Measurements from ENCODE around the gene FCRL2. TPM values are rescaled to one million over a fixed set of nuclear protein-coding genes. Genes with fewer than 3 reads are reported as not detected.

Gene FCRL2
- total and polyA plus RNA-seq, 2 donors: 0.33 to 6.4 TPM

DNA sequence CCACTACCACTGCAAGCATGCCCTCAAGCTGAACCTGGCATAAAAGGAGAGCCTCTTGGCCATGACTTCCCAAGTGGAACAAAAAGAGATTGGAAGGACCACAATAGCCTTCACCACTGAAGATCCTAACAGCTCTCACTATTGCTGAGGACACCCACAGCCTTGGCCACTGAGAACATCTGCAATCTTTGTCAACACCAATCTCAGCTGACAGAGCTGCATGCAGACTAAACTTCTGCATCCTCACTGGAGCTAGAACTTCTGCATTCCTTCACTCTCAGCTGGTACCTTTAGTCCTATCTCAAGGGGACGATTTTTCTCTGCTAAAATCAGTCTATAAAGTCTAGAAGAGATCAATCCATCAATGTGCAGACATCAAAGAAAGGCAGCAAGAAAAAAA, 8.3 kb upstream of the FCRL2 start:
- no peaks in the 10 kb centered on the region for H3K27me3 ChIP-seq (ENCODE audit: control insufficient read depth in 2 of 2, insufficient read depth in 1 of 2, low read length in 1 of 2)
- H3K4me3 ChIP-seq (ENCODE audit: low read length in 2 of 2): no peak overlapping the region
- WGBS: 35% methylated on average over 1 of the region's 1 CpG
- H3K9me3 ChIP-seq (ENCODE audit: control insufficient read depth in 2 of 2, insufficient read depth in 1 of 2, low read length in 1 of 2): no peaks in the 10 kb centered on the region
- DNase-seq (ENCODE audit: low read depth in 6 of 9, low spot score in 9 of 9): no peak
- no peaks in the 10 kb centered on the region for H3K36me3 ChIP-seq (ENCODE audit: control insufficient read depth in 2 of 2, insufficient read depth in 2 of 2, low read length in 1 of 2)
- no peaks in the 10 kb centered on the region for H3K4me1 ChIP-seq (ENCODE audit: control insufficient read depth in 2 of 2, insufficient read depth in 2 of 2, low read length in 2 of 2)
- no peak overlapping the region for H3K27ac ChIP-seq (ENCODE audit: low read depth in 1 of 2, low read length in 1 of 2)

DNA sequence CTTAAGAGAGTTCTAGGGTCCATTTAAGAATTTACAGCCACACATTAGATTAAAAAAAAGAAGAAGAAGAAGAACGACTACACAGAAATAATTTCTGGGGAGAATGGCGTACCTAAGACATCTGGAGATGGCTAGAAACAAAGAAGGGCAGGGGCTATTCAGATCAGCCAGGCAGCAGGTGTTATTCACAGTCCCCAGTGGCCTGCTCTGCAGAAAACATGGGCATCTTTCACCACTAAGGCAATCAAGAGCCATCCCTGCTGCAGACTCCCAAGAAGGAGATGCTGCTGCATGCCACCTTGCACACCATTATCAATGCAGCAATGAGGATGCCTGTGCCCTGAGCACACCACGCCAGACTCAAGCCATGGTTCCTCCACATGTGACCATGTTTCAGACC, 7.9 kb upstream of the FCRL2 start:
- no peaks in the 10 kb centered on the region for H3K4me1 ChIP-seq (ENCODE audit: control insufficient read depth in 2 of 2, insufficient read depth in 2 of 2, low read length in 2 of 2)
- H3K27ac ChIP-seq (ENCODE audit: low read depth in 1 of 2, low read length in 1 of 2): no peak overlapping the region
- DNase-seq (ENCODE audit: low read depth in 6 of 9, low spot score in 9 of 9): no peak
- no peaks in the 10 kb centered on the region for H3K27me3 ChIP-seq (ENCODE audit: control insufficient read depth in 2 of 2, insufficient read depth in 1 of 2, low read length in 1 of 2)
- H3K4me3 ChIP-seq (ENCODE audit: low read length in 2 of 2): no peak overlapping the region
- 92% methylated on average over 3 of the region's 3 CpGs for WGBS
- H3K36me3 ChIP-seq (ENCODE audit: control insufficient read depth in 2 of 2, insufficient read depth in 2 of 2, low read length in 1 of 2): no peaks in the 10 kb centered on the region
- H3K9me3 ChIP-seq (ENCODE audit: control insufficient read depth in 2 of 2, insufficient read depth in 1 of 2, low read length in 1 of 2): no peaks in the 10 kb centered on the region

- no peak overlapping the region for H3K4me3 ChIP-seq (ENCODE audit: low read length in 2 of 2)
- DNase-seq (ENCODE audit: low read depth in 6 of 9, low spot score in 9 of 9): no peak
- no peaks in the 10 kb centered on the region for H3K9me3 ChIP-seq (ENCODE audit: control insufficient read depth in 2 of 2, insufficient read depth in 1 of 2, low read length in 1 of 2)
- no peaks in the 10 kb centered on the region for H3K36me3 ChIP-seq (ENCODE audit: control insufficient read depth in 2 of 2, insufficient read depth in 2 of 2, low read length in 1 of 2)
- H3K27me3 ChIP-seq (ENCODE audit: control insufficient read depth in 2 of 2, insufficient read depth in 1 of 2, low read length in 1 of 2): no peaks in the 10 kb centered on the region
- WGBS: 54% methylated on average over 1 of the region's 1 CpG
- no peak overlapping the region for H3K27ac ChIP-seq (ENCODE audit: low read depth in 1 of 2, low read length in 1 of 2)
- H3K4me1 ChIP-seq (ENCODE audit: control insufficient read depth in 2 of 2, insufficient read depth in 2 of 2, low read length in 2 of 2): no peaks in the 10 kb centered on the region
Observed at GRCh38 chr1:157782931-157783330, 6.0 kb upstream of the FCRL2 start.

- Histone ChIP-seq H3K27me3 (ENCODE audit: control insufficient read depth in 2 of 2, insufficient read depth in 1 of 2, low read length in 1 of 2) (no peaks in the 10 kb centered on the region), H3K27ac (ENCODE audit: low read depth in 1 of 2, low read length in 1 of 2) (no peak overlapping the region), H3K36me3 (ENCODE audit: control insufficient read depth in 2 of 2, insufficient read depth in 2 of 2, low read length in 1 of 2) (no peaks in the 10 kb centered on the region), H3K4me3 (ENCODE audit: low read length in 2 of 2) (no peak overlapping the region), H3K9me3 (ENCODE audit: control insufficient read depth in 2 of 2, insufficient read depth in 1 of 2, low read length in 1 of 2) (no peaks in the 10 kb centered on the region), H3K4me1 (ENCODE audit: control insufficient read depth in 2 of 2, insufficient read depth in 2 of 2, low read length in 2 of 2) (no peaks in the 10 kb centered on the region)
- 13% methylated on average over 2 of the region's 2 CpGs for WGBS
- no peak for DNase-seq (ENCODE audit: low read depth in 6 of 9, low spot score in 9 of 9)
Observed at GRCh38 chr1:157781048-157781447, 4.1 kb upstream of the FCRL2 start.

DNA sequence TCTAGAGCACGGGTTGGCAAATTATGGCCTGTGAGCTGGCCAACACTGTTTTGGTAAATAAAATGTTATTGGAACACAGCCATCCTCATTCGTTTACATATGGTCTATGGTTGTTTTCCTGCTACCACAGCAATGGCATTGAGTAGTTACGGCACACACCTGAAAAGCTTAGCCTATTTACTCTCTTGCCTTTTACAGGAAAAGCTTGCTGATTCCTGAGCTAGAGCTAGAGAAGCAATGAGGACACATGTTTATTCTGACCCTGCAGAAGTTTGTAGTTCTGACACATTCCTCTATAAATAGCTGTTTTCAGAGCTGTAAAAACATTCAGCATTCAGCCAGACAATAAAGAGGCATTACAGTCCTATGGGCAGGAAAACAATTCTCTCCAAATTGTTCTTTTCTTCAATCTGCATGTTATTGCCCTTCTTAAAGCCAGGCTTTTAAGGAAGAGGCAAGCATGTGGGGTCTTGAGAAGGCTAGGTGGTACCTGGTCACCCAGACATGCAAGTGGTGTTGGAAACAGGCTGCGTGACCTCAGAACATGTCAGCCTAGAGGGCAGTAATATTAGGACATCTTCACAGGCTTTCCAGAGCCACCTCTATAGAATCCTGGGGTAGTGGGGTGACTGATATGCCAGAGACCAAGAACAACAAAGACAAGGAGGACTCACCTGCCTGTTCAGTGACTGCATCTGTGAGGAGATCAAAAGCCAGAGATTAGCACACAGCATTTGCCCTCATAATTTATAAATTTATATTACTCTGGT, 1.6 kb downstream of the FCRL2 start:
- 95% methylated on average over 4 of the region's 4 CpGs for WGBS
- Histone ChIP-seq H3K4me1 (ENCODE audit: control insufficient read depth in 2 of 2, insufficient read depth in 2 of 2, low read length in 2 of 2) (peaks cover 0 to 3% of the 10 kb centered on the region in 2 donors), H3K27me3 (ENCODE audit: control insufficient read depth in 2 of 2, insufficient read depth in 1 of 2, low read length in 1 of 2) (no peaks in the 10 kb centered on the region), H3K27ac (ENCODE audit: low read depth in 1 of 2, low read length in 1 of 2) (no peak overlapping the region), H3K36me3 (ENCODE audit: control insufficient read depth in 2 of 2, insufficient read depth in 2 of 2, low read length in 1 of 2) (no peaks in the 10 kb centered on the region), H3K9me3 (ENCODE audit: control insufficient read depth in 2 of 2, insufficient read depth in 1 of 2, low read length in 1 of 2) (no peaks in the 10 kb centered on the region), H3K4me3 (ENCODE audit: low read length in 2 of 2) (no peak overlapping the region)
- DNase-seq (ENCODE audit: low read depth in 6 of 9, low spot score in 9 of 9): no peak

- Histone ChIP-seq H3K36me3 (ENCODE audit: control insufficient read depth in 2 of 2, insufficient read depth in 2 of 2, low read length in 1 of 2) (no peaks in the 10 kb centered on the region), H3K4me1 (ENCODE audit: control insufficient read depth in 2 of 2, insufficient read depth in 2 of 2, low read length in 2 of 2) (peaks cover 0 to 3% of the 10 kb centered on the region in 2 donors), H3K4me3 (ENCODE audit: low read length in 2 of 2) (no peak overlapping the region), H3K27me3 (ENCODE audit: control insufficient read depth in 2 of 2, insufficient read depth in 1 of 2, low read length in 1 of 2) (no peaks in the 10 kb centered on the region), H3K9me3 (ENCODE audit: control insufficient read depth in 2 of 2, insufficient read depth in 1 of 2, low read length in 1 of 2) (no peaks in the 10 kb centered on the region), H3K27ac (ENCODE audit: low read depth in 1 of 2, low read length in 1 of 2) (no peak overlapping the region)
- 86% methylated on average over 2 of the region's 2 CpGs for WGBS
- no peak for DNase-seq (ENCODE audit: low read depth in 6 of 9, low spot score in 9 of 9)
Observed at GRCh38 chr1:157774412-157774811, 2.5 kb downstream of the FCRL2 start.

GRCh38 chr1:157773493-157774350, 3.2 kb downstream of the FCRL2 start:
- H3K27me3 ChIP-seq (ENCODE audit: control insufficient read depth in 2 of 2, insufficient read depth in 1 of 2, low read length in 1 of 2): no peaks in the 10 kb centered on the region
- H3K4me1 ChIP-seq (ENCODE audit: control insufficient read depth in 2 of 2, insufficient read depth in 2 of 2, low read length in 2 of 2): peaks cover 0 to 3% of the 10 kb centered on the region in 2 donors
- H3K36me3 ChIP-seq (ENCODE audit: control insufficient read depth in 2 of 2, insufficient read depth in 2 of 2, low read length in 1 of 2): no peaks in the 10 kb centered on the region
- peak in 3 of 9 donors; percentile 3 to 50 (median 8) for DNase-seq (ENCODE audit: low read depth in 6 of 9, low spot score in 9 of 9)
- no peaks in the 10 kb centered on the region for H3K9me3 ChIP-seq (ENCODE audit: control insufficient read depth in 2 of 2, insufficient read depth in 1 of 2, low read length in 1 of 2)
- H3K27ac ChIP-seq (ENCODE audit: low read depth in 1 of 2, low read length in 1 of 2): no peak overlapping the region
- 16% methylated on average over 1 of the region's 1 CpG for WGBS
- no peak overlapping the region for H3K4me3 ChIP-seq (ENCODE audit: low read length in 2 of 2)

DNA sequence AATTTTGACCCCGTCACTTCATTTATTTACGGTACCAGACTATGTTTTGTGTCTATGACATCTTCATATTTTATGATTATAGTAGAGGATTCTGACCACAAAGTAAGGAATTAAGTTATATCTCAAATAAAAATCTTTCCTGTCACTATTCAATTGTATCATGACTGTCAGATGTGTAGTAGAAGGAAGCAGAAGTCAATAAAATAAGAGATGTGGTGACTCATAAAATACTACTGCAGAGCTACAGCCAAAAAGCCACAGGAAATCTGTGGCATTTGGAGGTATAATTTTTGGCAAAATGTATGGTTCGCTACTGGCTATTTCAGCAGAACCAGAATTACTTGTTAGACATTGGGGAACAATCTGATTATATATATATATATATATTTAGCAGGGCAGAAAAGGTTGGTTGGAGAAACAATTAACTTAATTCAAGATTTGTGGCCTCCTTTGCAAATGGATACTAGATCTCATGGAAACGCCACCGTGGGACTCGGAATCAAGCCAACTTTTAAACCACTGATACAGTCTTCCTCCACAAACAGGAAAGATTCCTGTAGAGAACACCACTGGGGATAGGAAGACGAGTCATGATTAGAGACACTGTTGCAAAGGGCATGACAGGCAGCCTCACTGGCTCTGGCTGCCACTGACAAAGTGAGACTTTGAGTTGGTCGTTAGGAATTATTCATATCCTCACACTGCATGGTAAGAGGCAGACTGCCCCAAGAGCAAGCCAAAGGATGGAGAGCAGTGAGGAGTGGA, 5.1 kb downstream of the FCRL2 start:
- Histone ChIP-seq H3K36me3 (ENCODE audit: control insufficient read depth in 2 of 2, insufficient read depth in 2 of 2, low read length in 1 of 2) (no peaks in the 10 kb centered on the region), H3K27me3 (ENCODE audit: control insufficient read depth in 2 of 2, insufficient read depth in 1 of 2, low read length in 1 of 2) (no peaks in the 10 kb centered on the region), H3K4me1 (ENCODE audit: control insufficient read depth in 2 of 2, insufficient read depth in 2 of 2, low read length in 2 of 2) (peaks cover 0 to 3% of the 10 kb centered on the region in 2 donors), H3K9me3 (ENCODE audit: control insufficient read depth in 2 of 2, insufficient read depth in 1 of 2, low read length in 1 of 2) (no peaks in the 10 kb centered on the region), H3K4me3 (ENCODE audit: low read length in 2 of 2) (no peak overlapping the region), H3K27ac (ENCODE audit: low read depth in 1 of 2, low read length in 1 of 2) (no peak overlapping the region)
- no peak for DNase-seq (ENCODE audit: low read depth in 6 of 9, low spot score in 9 of 9)
- 21% methylated on average over 8 of the region's 8 CpGs for WGBS
